GM21576 (cell line): Measurements from ENCODE around the gene NOL11.
A peak's percentile ranks its signal among the peaks of the same experiment; 100 is the strongest.
"Not testable (repeated sequence)": the region's sequence is repeated elsewhere in the genome, so short reads cannot be mapped to it uniquely, and the experiment has no call there.

Source experiments
- ATAC-seq: cut with Tn5 transposase; IDR thresholded peaks from one replicate; pipeline ENCODE4 v1.9.1; 2021; ENCODE audit warnings: mild to moderate bottlenecking, moderate library complexity; ENCODE audit not compliant: unreplicated experiment

Gene NOL11

GRCh38 chr17:67717624-67718324 is at the start of gene NOL11:
TSS of gene NOL11 (plus strand) at chr17:67717936. CDS start at chr17:67717948, 12 bp downstream.
- peak; percentile 98 for ATAC-seq

- ATAC-seq = no peak
Observed at GRCh38 chr17:67671493-67671892, 46.2 kb upstream of the NOL11 start.

- ATAC-seq = no peak
Observed at GRCh38 chr17:67672592-67673335, 45.0 kb upstream of the NOL11 start.

- no peak for ATAC-seq
Observed at GRCh38 chr17:67675481-67675880, 42.3 kb upstream of the NOL11 start.

- no peak for ATAC-seq
Observed at GRCh38 chr17:67676305-67676704, 41.4 kb upstream of the NOL11 start.

GRCh38 chr17:67678414-67678813 is 39.3 kb upstream of the NOL11 start:
- ATAC-seq = no peak

- no peak for ATAC-seq
Observed at GRCh38 chr17:67679225-67679624, 38.5 kb upstream of the NOL11 start.

GRCh38 chr17:67679721-67680120 is 38.0 kb upstream of the NOL11 start:
- no peak for ATAC-seq

GRCh38 chr17:67680445-67681224 is 37.1 kb upstream of the NOL11 start:
- no peak for ATAC-seq

GRCh38 chr17:67682196-67682595 is 35.5 kb upstream of the NOL11 start:
- no peak for ATAC-seq

GRCh38 chr17:67685351-67685750 is 32.4 kb upstream of the NOL11 start:
- no peak for ATAC-seq

GRCh38 chr17:67686241-67686640 is 31.5 kb upstream of the NOL11 start:
- ATAC-seq = no peak

- ATAC-seq = no peak
Observed at GRCh38 chr17:67687511-67687910, 30.2 kb upstream of the NOL11 start.

- ATAC-seq = no peak
Observed at GRCh38 chr17:67689534-67690177, 28.1 kb upstream of the NOL11 start.

GRCh38 chr17:67693811-67694210 is 23.9 kb upstream of the NOL11 start:
- no peak for ATAC-seq

GRCh38 chr17:67696347-67696746 is 21.4 kb upstream of the NOL11 start:
- ATAC-seq = no peak

GRCh38 chr17:67696853-67697498 is 20.8 kb upstream of the NOL11 start:
- no peak for ATAC-seq

GRCh38 chr17:67700037-67700724 is 17.6 kb upstream of the NOL11 start:
- no peak for ATAC-seq

- ATAC-seq = no peak
Observed at GRCh38 chr17:67700725-67701119, 17.0 kb upstream of the NOL11 start.

- ATAC-seq = not testable (repeated sequence)
Observed at GRCh38 chr17:67702861-67703260, 14.9 kb upstream of the NOL11 start.
